Sigmoid colon (tissue), 4 donors: ENCODE measurements around the gene PRKCB.

Experiments
- CTCF ChIP-seq, 4 experiments: fragments of 450-650 bp in 3 of 4; fragments of 200-600 bp in 1 of 4; IDR thresholded peaks; one replicate each; pipeline ENCODE4 v1.5.1; 2016 to 2019; ENCODE audit warnings: antibody characterized with exemption in 4 of 4, mild to moderate bottlenecking in 3 of 4, moderate library complexity in 2 of 4
- EP300 ChIP-seq, 4 donors: sonication (generic); formaldehyde crosslinking; IDR thresholded peaks; one replicate each; pipeline ENCODE4 v1.6.1; 2017; ENCODE audit warnings: antibody characterized with exemption in 4 of 4
- POLR2A ChIP-seq, 2 donors: fragments of 450-650 bp; IDR thresholded peaks; one replicate each; pipeline ENCODE4 v1.6.1; 2016; ENCODE audit warnings: antibody characterized with exemption in 2 of 2, mild to moderate bottlenecking in 2 of 2, moderate library complexity in 2 of 2

GRCh38 chr16:23950898-23951297 lies 115.1 kb downstream of the PRKCB start:
- TF ChIP-seq CTCF (IDR thresholded peaks at IDR 0.05) = no peak
- TF ChIP-seq EP300 (IDR thresholded peaks at IDR 0.05) = no peak
- no peak for TF ChIP-seq POLR2A (IDR thresholded peaks at IDR 0.05)
